Stomach smooth muscle (tissue), 2 donors: ENCODE results near the gene RLF.

Source experiments
- H3K27ac ChIP-seq: one replicate; pipeline ENCODE4 v1.7.0; 2013; ENCODE audit warnings: mild to moderate bottlenecking, low read length, inconsistent platforms
- H3K27me3 ChIP-seq, 2 donors: one replicate each; pipeline ENCODE4 v1.7.0; 2013; ENCODE audit warnings: low read length in 2 of 2; ENCODE audit not compliant: insufficient read depth in 2 of 2, control insufficient read depth in 1 of 2
- H3K36me3 ChIP-seq, 2 donors: one replicate each; pipeline ENCODE4 v1.7.0; 2013; ENCODE audit warnings: low read length in 2 of 2; ENCODE audit not compliant: control insufficient read depth in 2 of 2, insufficient read depth in 2 of 2
- H3K4me1 ChIP-seq: one replicate; pipeline ENCODE4 v1.7.0; 2013; ENCODE audit warnings: low read length; ENCODE audit not compliant: control insufficient read depth, insufficient read depth
- H3K4me3 ChIP-seq, 2 donors: one replicate each; pipeline ENCODE4 v1.7.0; 2013; ENCODE audit warnings: low read length in 2 of 2
- H3K9ac ChIP-seq, 2 donors: one replicate each; pipeline ENCODE4 v1.7.0; 2013; ENCODE audit warnings: low read length in 2 of 2, mild to moderate bottlenecking in 1 of 2
- H3K9me3 ChIP-seq, 2 donors: one replicate each; pipeline ENCODE4 v1.7.0; 2013; ENCODE audit warnings: low read length in 2 of 2; ENCODE audit not compliant: control insufficient read depth in 2 of 2
- donor health status: healthy.
- donor health status: Pancreatic carcinoma.

Gene RLF

DNA sequence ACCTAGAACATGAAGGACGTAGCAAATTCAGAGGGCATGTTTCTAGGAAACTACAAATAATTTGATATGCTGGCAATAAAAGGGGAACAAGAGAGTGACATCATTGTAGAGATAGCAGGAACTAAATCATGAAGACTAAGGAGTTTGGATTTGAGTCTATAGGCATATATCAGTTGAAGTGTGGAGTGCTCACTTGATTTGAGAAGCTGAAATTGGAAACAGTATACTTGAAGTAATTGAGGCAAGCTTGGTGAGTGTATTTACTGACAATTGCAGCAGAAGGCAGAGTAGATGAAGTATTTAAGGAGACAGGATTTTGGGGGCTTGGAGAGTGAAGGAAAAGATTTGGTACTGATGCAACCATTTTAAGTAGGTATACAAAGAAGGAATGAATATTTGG, 80.2 kb downstream of the RLF start:
- no peaks in the 10 kb centered on the region for H3K9me3 ChIP-seq
- peaks cover 14 to 17% of the 10 kb centered on the region in 2 donors for H3K36me3 ChIP-seq
- H3K9ac ChIP-seq: no peak overlapping the region
- no peaks in the 10 kb centered on the region for H3K4me1 ChIP-seq
- H3K27me3 ChIP-seq: no peaks in the 10 kb centered on the region
- H3K4me3 ChIP-seq: no peak overlapping the region
- no peak overlapping the region for H3K27ac ChIP-seq

GRCh38 chr1:40243351-40243750, 82.2 kb downstream of the RLF start:
- no peak overlapping the region for H3K9ac ChIP-seq
- H3K9me3 ChIP-seq: no peaks in the 10 kb centered on the region
- H3K4me1 ChIP-seq: no peaks in the 10 kb centered on the region
- H3K36me3 ChIP-seq: peaks cover 0 to 5% of the 10 kb centered on the region in 2 donors
- H3K27ac ChIP-seq: no peak overlapping the region
- no peaks in the 10 kb centered on the region for H3K27me3 ChIP-seq
- H3K4me3 ChIP-seq: no peak overlapping the region

- Histone ChIP-seq H3K4me1 (no peaks in the 10 kb centered on the region), H3K9ac (no peak overlapping the region), H3K27me3 (no peaks in the 10 kb centered on the region), H3K9me3 (no peaks in the 10 kb centered on the region), H3K27ac (no peak overlapping the region), H3K4me3 (no peak overlapping the region), H3K36me3 (peaks cover 0 to 3% of the 10 kb centered on the region in 2 donors)
Measured at GRCh38 chr1:40244138-40244744, 83.1 kb downstream of the RLF start.

DNA sequence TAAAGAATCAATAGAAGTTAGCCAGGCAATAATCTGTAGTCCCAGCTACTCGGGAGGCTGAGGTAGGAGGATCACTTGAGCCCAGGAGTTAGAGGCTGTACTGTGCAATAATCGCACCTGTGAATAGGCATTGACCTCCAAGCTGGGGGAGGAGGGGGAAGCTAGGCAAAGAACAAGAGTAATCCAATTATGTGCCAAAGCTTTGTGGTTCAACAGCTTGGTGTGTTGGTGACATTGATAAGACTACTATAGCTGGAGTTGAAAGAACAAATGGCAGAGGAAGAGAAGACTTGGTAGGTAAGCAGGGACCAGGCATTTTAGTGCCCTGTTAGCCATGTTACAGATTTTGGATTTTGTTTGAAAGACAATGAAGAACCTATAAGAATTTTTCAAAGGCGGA, 84.5 kb downstream of the RLF start:
- Histone ChIP-seq H3K27me3 (no peaks in the 10 kb centered on the region), H3K9ac (no peak overlapping the region), H3K36me3 (no peaks in the 10 kb centered on the region), H3K27ac (no peak overlapping the region), H3K9me3 (no peaks in the 10 kb centered on the region), H3K4me3 (no peak overlapping the region), H3K4me1 (no peaks in the 10 kb centered on the region)

DNA sequence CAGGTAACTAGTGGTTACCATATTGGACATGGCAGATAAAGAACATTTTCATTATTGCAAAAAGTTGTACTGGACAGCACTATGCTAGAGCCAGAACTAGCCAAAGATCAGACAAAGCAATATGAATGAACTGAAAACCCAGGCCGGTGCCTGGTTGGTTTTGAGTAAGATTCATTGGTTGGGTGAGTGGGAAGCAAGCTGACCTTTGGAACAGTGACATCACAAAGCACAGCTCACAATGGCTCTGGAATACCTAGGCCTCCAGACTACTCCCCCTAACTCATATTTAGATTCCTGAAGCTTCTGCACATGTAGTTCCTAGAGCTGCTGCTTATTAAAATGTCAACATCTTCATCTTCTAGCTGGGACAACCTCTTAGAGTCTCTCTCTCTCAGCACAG, 86.5 kb downstream of the RLF start, which contains the start of gene TMCO2:
Gene TMCO2 (plus strand): TSS at position 283 of the 400 bp plus-strand sequence. CDS start 57 bp downstream, at position 340.
- Histone ChIP-seq H3K27ac (no peak within 1 kb of the TSS), H3K36me3 (no peaks in the 10 kb centered on the region), H3K4me3 (no peak within 1 kb of the TSS), H3K9ac (no peak within 1 kb of the TSS), H3K27me3 (no peaks in the 10 kb centered on the region), H3K4me1 (no peaks in the 10 kb centered on the region), H3K9me3 (no peaks in the 10 kb centered on the region)

DNA sequence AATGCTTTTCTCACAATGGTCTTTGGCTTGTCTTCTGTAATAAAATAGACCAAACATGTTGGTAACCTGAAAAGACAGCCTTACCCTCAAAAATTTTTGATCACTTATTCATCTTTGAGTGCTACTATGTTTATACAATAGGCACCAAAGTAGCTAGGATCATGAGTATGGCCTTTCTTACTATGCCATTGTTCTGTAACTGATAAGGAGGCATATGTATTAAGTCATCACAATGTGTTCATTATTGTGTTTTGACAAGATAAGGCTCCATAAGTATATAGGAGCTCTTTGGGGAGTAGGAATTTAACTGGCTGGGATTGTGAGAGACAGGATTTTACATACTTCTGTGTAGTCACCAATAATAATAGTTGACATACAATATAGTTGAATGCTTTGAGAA, 87.2 kb downstream of the RLF start:
- Histone ChIP-seq H3K4me1 (no peaks in the 10 kb centered on the region), H3K27me3 (no peaks in the 10 kb centered on the region), H3K9me3 (no peaks in the 10 kb centered on the region), H3K9ac (no peak overlapping the region), H3K4me3 (no peak overlapping the region), H3K36me3 (no peaks in the 10 kb centered on the region), H3K27ac (no peak overlapping the region)

GRCh38 chr1:40251456-40251855, 90.3 kb downstream of the RLF start:
- Histone ChIP-seq H3K9me3 (no peaks in the 10 kb centered on the region), H3K4me1 (no peaks in the 10 kb centered on the region), H3K9ac (no peak overlapping the region), H3K27me3 (no peaks in the 10 kb centered on the region), H3K36me3 (no peaks in the 10 kb centered on the region), H3K4me3 (no peak overlapping the region), H3K27ac (no peak overlapping the region)

DNA sequence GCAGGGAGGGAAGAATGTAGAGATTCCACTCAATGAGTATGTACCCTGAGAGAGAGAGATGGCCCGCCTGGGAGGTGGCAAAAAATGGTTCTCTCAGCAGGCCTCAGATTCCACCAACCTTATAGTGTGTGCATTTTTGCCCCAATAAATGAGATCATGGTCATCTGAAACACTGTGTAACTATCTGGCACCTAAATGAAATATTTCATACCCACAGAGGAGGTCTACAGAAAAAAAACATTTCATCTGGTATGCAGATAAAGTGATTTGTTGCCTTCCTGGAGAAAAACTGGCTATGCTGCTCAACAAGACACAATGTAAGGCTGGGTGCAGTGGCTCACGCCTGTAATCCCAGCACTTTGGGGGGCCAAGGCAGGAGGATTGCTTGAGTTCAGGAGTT, 91.4 kb downstream of the RLF start:
- H3K27me3 ChIP-seq: no peaks in the 10 kb centered on the region
- no peaks in the 10 kb centered on the region for H3K36me3 ChIP-seq
- no peaks in the 10 kb centered on the region for H3K9me3 ChIP-seq
- no peak overlapping the region for H3K4me3 ChIP-seq
- no peak overlapping the region for H3K9ac ChIP-seq
- no peak overlapping the region for H3K27ac ChIP-seq
- H3K4me1 ChIP-seq: no peaks in the 10 kb centered on the region

DNA sequence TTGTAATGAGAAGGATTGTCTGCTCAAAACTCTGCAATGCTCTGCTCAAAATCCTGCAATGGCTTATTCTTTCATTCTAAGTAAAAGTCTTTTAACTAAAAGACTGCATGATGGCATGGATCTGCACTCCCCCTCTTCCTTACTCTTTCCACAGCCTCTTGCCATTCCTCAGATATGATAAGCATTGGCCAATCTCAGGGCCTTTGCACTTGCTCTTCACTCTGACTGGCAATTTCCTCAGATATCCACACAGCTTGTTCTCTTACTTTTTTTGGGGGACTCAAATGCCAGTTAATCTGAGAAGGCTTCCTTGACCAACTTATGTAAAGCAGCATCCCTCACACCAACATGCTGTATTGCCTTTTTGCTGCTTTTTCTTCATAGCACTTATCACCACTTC, 94.0 kb downstream of the RLF start:
- Histone ChIP-seq H3K9ac (no peak overlapping the region), H3K27ac (no peak overlapping the region), H3K27me3 (no peaks in the 10 kb centered on the region), H3K4me3 (no peak overlapping the region), H3K9me3 (no peaks in the 10 kb centered on the region), H3K4me1 (peaks cover 12% of the 10 kb centered on the region), H3K36me3 (peaks cover 0 to 2% of the 10 kb centered on the region in 2 donors)

DNA sequence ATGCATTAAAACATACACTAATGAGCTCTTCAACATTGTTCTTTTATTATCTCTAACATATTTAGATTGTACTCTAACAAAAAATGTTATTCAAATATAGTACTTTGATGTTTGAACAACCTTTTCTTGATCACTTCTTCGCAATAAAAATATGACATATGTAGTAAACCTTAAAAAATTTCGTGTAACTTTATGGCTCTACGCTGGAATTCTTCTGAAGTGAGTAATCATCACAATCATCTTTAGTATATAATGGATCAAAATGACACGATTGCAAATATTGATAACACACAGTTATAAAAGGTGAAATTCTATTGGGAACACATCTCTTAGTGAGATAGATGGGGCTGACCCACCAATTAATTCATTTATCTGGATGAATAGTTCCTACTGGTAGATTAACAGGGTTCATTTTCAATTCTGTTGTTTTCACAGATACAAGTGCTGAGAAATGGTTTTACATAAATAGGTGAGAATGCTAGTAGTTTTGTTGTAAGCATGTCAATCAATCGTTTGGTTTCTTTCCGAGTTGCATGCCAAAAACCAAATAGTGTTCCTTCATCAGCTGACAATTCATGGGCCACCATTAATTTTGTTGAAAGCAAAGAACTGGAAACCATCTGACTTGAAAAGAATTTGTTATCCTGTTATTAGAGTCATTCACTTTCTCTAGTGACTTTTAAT, 95.4 kb downstream of the RLF start:
- peak overlapping the region; percentile 97 for H3K27ac ChIP-seq
- H3K36me3 ChIP-seq: peaks cover 6 to 7% of the 10 kb centered on the region in 2 donors
- peak overlapping the region; percentile 99 to 100 for H3K9ac ChIP-seq
- H3K27me3 ChIP-seq: no peaks in the 10 kb centered on the region
- peak overlapping the region; percentile 95 to 99 for H3K4me3 ChIP-seq
- H3K9me3 ChIP-seq: no peaks in the 10 kb centered on the region
- H3K4me1 ChIP-seq: peaks cover 15% of the 10 kb centered on the region

- Histone ChIP-seq H3K36me3 (peaks cover 6 to 7% of the 10 kb centered on the region in 2 donors), H3K27ac (peak overlapping the region; percentile 97), H3K4me1 (peaks cover 15% of the 10 kb centered on the region), H3K9me3 (no peaks in the 10 kb centered on the region), H3K9ac (peak overlapping the region; percentile 99 to 100), H3K4me3 (peak overlapping the region; percentile 95 to 99), H3K27me3 (no peaks in the 10 kb centered on the region)
Measured at GRCh38 chr1:40257313-40257687, 96.1 kb downstream of the RLF start.
